ENCODE measurements around the gene GHR.
"Not testable (repeated sequence)": the region's sequence is repeated elsewhere in the genome, so short reads cannot be mapped to it uniquely, and the experiment has no call there.

- not testable (repeated sequence) for TF ChIP-seq CTCF, POLR2A (IDR thresholded peaks at IDR 0.05)
These were observed 311.4 kb downstream of the GHR start for GRCh38 chr5:42734531-42735058.
